HepG2 (cell line): ENCODE data around the gene HHEX. TPM values are rescaled to one million over a fixed set of nuclear protein-coding genes. Genes with fewer than 3 reads are reported as not detected.
A peak's percentile ranks its signal among the peaks of the same experiment; 100 is the strongest.

Source experiments
- ATAC-seq: fragments of 200-7000 bp; cut with Tn5 transposase; 3 replicates; pipeline ENCODE4 v1.9.1; 2020; ENCODE audit warnings: mild to moderate bottlenecking, moderate library complexity
- BruUV-seq: library from RNA; stranded (reverse); fragments of 400-500 nt; replicated peaks from 2 replicates; lab custom pipeline; 2021; lab: Mats Ljungman, UMichigan
- CTCF ChIA-PET: fragments of 300-600 bp; formaldehyde crosslinking; extraction: SDS; loops from one replicate; lab custom pipeline; 2021; ENCODE audit warnings: low total read pairs, inconsistent platforms, low intra/inter-chr PET ratio; lab: Yijun Ruan, JAX
- POLR2A ChIA-PET: fragments of 350-600 bp; sonication (Branson Sonifier 250); formaldehyde crosslinking; loops from one replicate; lab custom pipeline; 2020; ENCODE audit warnings: antibody characterized with exemption, inconsistent platforms; lab: Yijun Ruan, JAX
- DNase-seq: peaks from one replicate; pipeline ENCODE4 v3.0.0-alpha.2; 2015; ENCODE audit warnings: low spot score
- FAIRE-seq: peaks from 3 replicates; lab custom pipeline; 2011; peaks lifted over from hg19 to GRCh38; lab: Jason Lieb, UNC
- H2AFZ ChIP-seq: one replicate; pipeline ENCODE4 v1.6.1; 2011; ENCODE audit warnings: low read length, inconsistent platforms
- H3K27ac ChIP-seq: fragments of 300-600 bp; 3 replicates; pipeline ENCODE4 v1.8.0; 2011; ENCODE audit warnings: mixed run types, mild to moderate bottlenecking, mixed read lengths, low read length, inconsistent platforms; ENCODE audit not compliant: insufficient read depth; ENCODE audit errors: extremely low read length
- H3K27me3 ChIP-seq, 2 experiments: fragments of 200-600 bp in 1 of 2; 2 replicates in 1 of 2; 3 replicates in 1 of 2; pipeline versions ENCODE4 v1.6.0 to v1.8.0; 2011; ENCODE audit warnings: low read length in 2 of 2, mild to moderate bottlenecking in 2 of 2, moderate library complexity in 2 of 2, inconsistent platforms in 1 of 2; ENCODE audit not compliant: insufficient read depth in 2 of 2, control insufficient read depth in 1 of 2
- H3K36me3 ChIP-seq, 2 experiments: fragments of 200-600 bp in 1 of 2; replicated peaks in 1 of 2; 2 replicates in 1 of 2; 3 replicates in 1 of 2; pipeline versions ENCODE4 v1.5.1 to v1.8.0; 2011; ENCODE audit warnings: low read length in 2 of 2, inconsistent platforms in 1 of 2; ENCODE audit not compliant: insufficient read depth in 2 of 2, control insufficient read depth in 1 of 2
- H3K4me1 ChIP-seq: 2 replicates; pipeline ENCODE4 v1.5.1; 2012; ENCODE audit warnings: low read length, inconsistent platforms; ENCODE audit not compliant: insufficient read depth
- H3K4me2 ChIP-seq: 2 replicates; pipeline ENCODE4 v1.6.0; 2011; ENCODE audit warnings: low read depth, low read length, inconsistent platforms
- H3K4me3 ChIP-seq, 3 experiments: fragments of 200-600 bp in 1 of 3; sonication (generic), shearing (Covaris generic) in 1 of 3; replicated peaks in 1 of 3; 2 replicates each; pipeline ENCODE4 v1.5.1; 2011 to 2016; ENCODE audit warnings: low read length in 3 of 3, inconsistent platforms in 2 of 3, low read depth in 2 of 3, mild to moderate bottlenecking in 2 of 3, control low read depth in 1 of 3, mixed read lengths in 1 of 3; ENCODE audit not compliant: insufficient read depth in 1 of 3
- H3K79me2 ChIP-seq: one replicate; pipeline ENCODE4 v1.6.1; 2011; ENCODE audit warnings: low read length, inconsistent platforms; ENCODE audit not compliant: insufficient read depth
- H3K9ac ChIP-seq: 2 replicates; pipeline ENCODE4 v1.6.0; 2011; ENCODE audit warnings: mild to moderate bottlenecking, low read depth, low read length, inconsistent platforms; ENCODE audit not compliant: insufficient read depth
- H3K9me3 ChIP-seq: 2 replicates; pipeline ENCODE4 v1.5.1; 2012; ENCODE audit warnings: mild to moderate bottlenecking, low read length
- H4K20me1 ChIP-seq: 2 replicates; pipeline ENCODE4 v1.6.0; 2011; ENCODE audit warnings: inconsistent platforms, mild to moderate bottlenecking, low read length, moderate library complexity; ENCODE audit not compliant: insufficient read depth
- ELF3 ChIP-seq: IDR thresholded peaks from 2 replicates; pipeline ENCODE4 v1.6.1; 2016; ENCODE audit warnings: missing genetic modification reagents, missing compliant biosample characterization
- PRPF4 ChIP-seq: fragments of 200-400 bp; formaldehyde crosslinking; IDR thresholded peaks from 2 replicates; pipeline ENCODE4 v1.6.1; 2016; ENCODE audit warnings: low read length, low read depth; ENCODE audit not compliant: poor library complexity, severe bottlenecking
- SMAD1 ChIP-seq: sonication (generic); formaldehyde crosslinking; IDR thresholded peaks from 2 replicates; pipeline ENCODE4 v1.4.0; 2020; ENCODE audit warnings: missing genetic modification reagents, low read depth, mild to moderate bottlenecking, borderline replicate concordance
- ZNF513 ChIP-seq: sonication (generic); formaldehyde crosslinking; conservative IDR thresholded peaks from 2 replicates; pipeline ENCODE4 v1.5.0; 2020; ENCODE audit warnings: missing genetic modification reagents
- WGBS: methylation state at CpG from one replicate; pipeline ENCODE4 v1.1.6; 2017; ENCODE audit warnings: low lambda C conversion rate; 5-methylcytosine and 5-hydroxymethylcytosine counted together
- in situ Hi-C: cut with HindIII; loops from 2 replicates; pipeline ENCODE4 v1.10.0; 2017; ENCODE audit warnings: low pct_unique_long_range_greater_than_20kb; ENCODE audit not compliant: extremely low pct_ligation_motif_present
- intact Hi-C: fragments of 100-400 bp; cut with micrococcal nuclease; formaldehyde crosslinking; loops from one replicate; pipeline ENCODE4 v1.10.0; 2022; ENCODE audit not compliant: unreplicated experiment
- polyA plus RNA-seq, 8 experiments: library from polyadenylated mRNA; depleted of rRNA in 3 of 8; stranded (reverse) in 7 of 8; unstranded in 1 of 8; fragments of >200 nt; fragmentation: Illumina TruSeq in 4 of 8; extraction: Trizol in 4 of 8; gene quantifications; 2 replicates each; pipeline versions ENCODE4 v1.2.1 to v1.2.3, GENCODE V29; 2011 to 2016; ENCODE audit warnings: low read depth in 4 of 8, missing spikeins in 1 of 8, mixed read lengths in 1 of 8; ENCODE audit not compliant: insufficient read depth in 1 of 8
- total RNA-seq, 5 experiments: library from RNA; depleted of rRNA; stranded (reverse); fragments of >200 nt; fragmentation: Illumina TruSeq; extraction: Trizol; gene quantifications; 2 replicates each; pipeline ENCODE4 v1.2.3, GENCODE V29; 2016; ENCODE audit warnings: low read depth in 1 of 5

The HHEX gene
- total and polyA plus RNA-seq, 2 of the 13 experiments (the other 11 are each of a cell fraction or from before 2014, with no cell fraction given) = 44.5 to 48.7 TPM

- FAIRE-seq (no peak), ATAC-seq (no peak), DNase-seq (no peak)
- Histone ChIP-seq H3K9me3 (no peaks in the 10 kb centered on the region), H3K27me3 (no peaks in the 10 kb centered on the region), H3K9ac (no peak overlapping the region), H3K4me2 (no peak overlapping the region), H3K36me3 (no peaks in the 10 kb centered on the region; a peak in 1 of 5 replicates), H2AFZ (no peak overlapping the region), H3K27ac (no peak overlapping the region), H3K4me1 (peaks cover 55% of the 10 kb centered on the region), H4K20me1 (no peaks in the 10 kb centered on the region), H3K79me2 (no peaks in the 10 kb centered on the region), H3K4me3 (no peak overlapping the region)
- no peak for TF ChIP-seq ZNF513 (CRISPR knock-in tag)
- peak; percentile 80 for TF ChIP-seq PRPF4
- 97% methylated on average over 32 of the region's 32 CpGs for WGBS
- in situ Hi-C loops (no loop called here), intact Hi-C loops (loop anchor here (10.0 kb wide), 1 partner anchor 105 kb away; no protein-coding TSS in a partner anchor)
- no TSS peak for BruUV-seq
- POLR2A ChIA-PET = interaction anchor here (2.0 kb wide), 1 partner anchor 10 kb away, joined by 8 read pairs; the partner anchor contains the start of gene HHEX
- CTCF ChIA-PET = no interaction called here
Measured at GRCh38 chr10:92699518-92700381, 10.0 kb downstream of the HHEX start.

- ChIA-PET POLR2A (interaction anchor here (1.1 kb wide), 1 partner anchor 13 kb away, joined by 4 read pairs; the partner anchor contains the start of gene HHEX), CTCF (no interaction called here)
- FAIRE-seq (no peak), ATAC-seq (no peak), DNase-seq (no peak)
- Histone ChIP-seq H3K4me3 (no peak overlapping the region), H3K27me3 (no peaks in the 10 kb centered on the region), H3K9ac (no peak overlapping the region), H4K20me1 (no peaks in the 10 kb centered on the region), H3K4me1 (peaks cover 28% of the 10 kb centered on the region), H2AFZ (no peak overlapping the region), H3K79me2 (no peaks in the 10 kb centered on the region), H3K27ac (no peak overlapping the region), H3K4me2 (no peak overlapping the region), H3K9me3 (no peaks in the 10 kb centered on the region), H3K36me3 (no peaks in the 10 kb centered on the region)
- BruUV-seq = no TSS peak
- 96% methylated on average over 4 of the region's 4 CpGs for WGBS
- TF ChIP-seq ELF3 (CRISPR knock-in tag) (no peak), SMAD1 (CRISPR knock-in tag) (no peak)
- intact Hi-C loops (loop anchor here (10.0 kb wide), 1 partner anchor 102 kb away; no protein-coding TSS in a partner anchor), in situ Hi-C loops (no loop called here)
Measured at GRCh38 chr10:92702301-92702916, 12.7 kb downstream of the HHEX start.
